ENCODE results near the gene ZNF226. TPM values are rescaled to one million over a fixed set of nuclear protein-coding genes. Genes with fewer than 3 reads are reported as not detected.

ZNF226 gene
- total and polyA plus RNA-seq, 9 of the 15 experiments (the other 6 are each of a cell fraction or from before 2014, with no cell fraction given), result 6.2 to 19.4 (median 9.3) TPM

DNA sequence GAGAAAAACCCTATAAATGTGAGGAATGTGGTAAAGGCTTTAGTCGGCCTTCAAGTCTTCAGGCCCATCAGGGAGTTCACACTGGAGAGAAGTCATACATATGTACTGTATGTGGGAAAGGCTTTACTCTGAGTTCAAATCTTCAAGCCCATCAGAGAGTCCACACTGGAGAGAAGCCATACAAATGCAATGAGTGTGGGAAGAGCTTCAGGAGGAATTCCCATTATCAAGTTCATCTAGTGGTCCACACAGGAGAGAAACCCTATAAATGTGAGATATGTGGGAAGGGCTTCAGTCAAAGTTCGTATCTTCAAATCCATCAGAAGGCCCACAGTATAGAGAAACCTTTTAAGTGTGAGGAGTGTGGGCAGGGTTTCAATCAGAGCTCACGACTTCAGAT lies 11.7 kb downstream of the ZNF226 start:
- FAIRE-seq (no peak), DNase-seq (ENCODE audit: extremely low read depth in 1 of 4, low spot score in 3 of 4) (no peak), ATAC-seq (no peak)
- Histone ChIP-seq H3K79me2 (ENCODE audit: control insufficient read depth, insufficient read depth, low read length) (no peaks in the 10 kb centered on the region), H3K36me3 (ENCODE audit: control insufficient read depth, insufficient read depth, low read length) (peaks cover 40% of the 10 kb centered on the region; the same call in 2 of the 3 replicates), H3K9me3 (replicated peaks; ENCODE audit: control insufficient read depth, insufficient read depth, low read depth, low read length) (peaks cover 18% of the 10 kb centered on the region), H3K4me1 (replicated peaks in 1 of 2; ENCODE audit: control insufficient read depth in 2 of 2, insufficient read depth in 2 of 2, low read length in 2 of 2) (no peaks in the 10 kb centered on the region), H3K9ac (ENCODE audit: insufficient read depth in 1 of 2, low read depth in 2 of 2, low read length in 2 of 2) (no peak overlapping the region), H3K4me3 (no peak overlapping the region), H3K27me3 (ENCODE audit: control insufficient read depth in 2 of 2, insufficient read depth in 2 of 2, low read length in 2 of 2) (no peaks in the 10 kb centered on the region), H2AFZ (ENCODE audit: low read depth, low read length) (no peak overlapping the region), H3K27ac (ENCODE audit: extremely low read depth, low read depth, low read length) (no peak overlapping the region), H3K9me1 (ENCODE audit: control insufficient read depth, insufficient read depth, low read length) (no peaks in the 10 kb centered on the region), H4K20me1 (replicated peaks; ENCODE audit: control insufficient read depth, insufficient read depth, low read length) (no peaks in the 10 kb centered on the region), H3K4me2 (ENCODE audit: insufficient read depth, low read length) (no peak overlapping the region)
- intact Hi-C loops (cut with micrococcal nuclease) (no loop called here), in situ Hi-C loops (cut with MboI) (no loop called here)
- POLR2A ChIA-PET, result interaction anchor here (1.7 kb wide), 1 partner anchor 12 kb away, joined by 7 read pairs; the partner anchor contains the start of gene ZNF226
- TF ChIP-seq CBX3 (IDR thresholded peaks at IDR 0.05; ENCODE audit: borderline replicate concordance in 1 of 2, low read length in 2 of 2), result 0 out of 3 replicates have a peak, but pooled peaks of 1 of the 2 experiments have one; percentile 12
- peak; percentile 31; the same call in 1 of the 2 replicates for TF ChIP-seq TRIM28 (IDR thresholded peaks at IDR 0.05)
- TF ChIP-seq CHD4 (IDR thresholded peaks at IDR 0.05; ENCODE audit: insufficient read depth, insufficient replicate concordance, low read depth, low read length, poor library complexity, severe bottlenecking), result no peak
- peak; percentile 97 for TF ChIP-seq ZNF75A (CRISPR knock-in tag; IDR thresholded peaks at IDR 0.05)
- no peak for TF ChIP-seq ZBTB7A (IDR thresholded peaks at IDR 0.05; ENCODE audit: borderline replicate concordance, control insufficient read depth, low read depth, low read length)
- TF ChIP-seq POLR2AphosphoS5 (IDR thresholded peaks at IDR 0.05; ENCODE audit: control insufficient read depth, insufficient read depth, low read depth, low read length), result no peak
- TF ChIP-seq ATF2 (CRISPR knock-in tag; IDR thresholded peaks at IDR 0.05), result no peak
- TF ChIP-seq, protein P1, sequence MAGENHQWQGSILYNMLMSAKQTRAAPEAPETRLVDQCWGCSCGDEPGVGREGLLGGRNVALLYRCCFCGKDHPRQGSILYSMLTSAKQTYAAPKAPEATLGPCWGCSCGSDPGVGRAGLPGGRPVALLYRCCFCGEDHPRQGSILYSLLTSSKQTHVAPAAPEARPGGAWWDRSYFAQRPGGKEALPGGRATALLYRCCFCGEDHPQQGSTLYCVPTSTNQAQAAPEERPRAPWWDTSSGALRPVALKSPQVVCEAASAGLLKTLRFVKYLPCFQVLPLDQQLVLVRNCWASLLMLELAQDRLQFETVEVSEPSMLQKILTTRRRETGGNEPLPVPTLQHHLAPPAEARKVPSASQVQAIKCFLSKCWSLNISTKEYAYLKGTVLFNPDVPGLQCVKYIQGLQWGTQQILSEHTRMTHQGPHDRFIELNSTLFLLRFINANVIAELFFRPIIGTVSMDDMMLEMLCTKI (IDR thresholded peaks at IDR 0.05; ENCODE audit: partially characterized antibody), result no peak
- CTCF ChIA-PET (ENCODE audit: low intra/inter-chr PET ratio), result no interaction called here
- BruUV-seq (replicated peaks), result no TSS peak
- whole genome bisulfite sequencing (ENCODE audit: insufficient coverage, low coverage, missing lambda C conversion rate), result 26% methylated on average over 3 of the region's 3 CpGs
